ENCODE results near the gene PALMD. TPM values are rescaled to one million over a fixed set of nuclear protein-coding genes. Genes with fewer than 3 reads are reported as not detected.

Gene PALMD
- total RNA-seq, 1 donor from 2014 or later, result 0.58 TPM

DNA sequence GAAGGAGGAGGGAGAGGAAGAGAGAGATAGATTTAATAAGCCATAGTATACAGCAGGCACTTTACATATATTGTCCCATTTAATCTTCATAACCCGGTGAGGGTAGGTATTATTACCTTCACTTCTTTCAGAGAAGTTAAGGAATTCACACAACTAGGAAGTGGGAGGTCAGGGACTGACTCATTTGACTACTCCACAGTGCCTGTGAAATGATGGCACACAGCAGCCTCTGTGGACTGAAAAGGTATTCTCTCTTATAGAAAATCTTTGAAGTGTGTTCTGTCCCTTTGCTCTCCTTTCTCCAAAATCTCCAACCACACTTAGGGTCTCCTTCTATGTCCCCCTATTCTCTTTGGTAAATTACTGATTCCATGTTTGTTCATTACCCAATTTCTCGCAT is 23.9 kb downstream of the PALMD start:
- TF ChIP-seq, protein P1, sequence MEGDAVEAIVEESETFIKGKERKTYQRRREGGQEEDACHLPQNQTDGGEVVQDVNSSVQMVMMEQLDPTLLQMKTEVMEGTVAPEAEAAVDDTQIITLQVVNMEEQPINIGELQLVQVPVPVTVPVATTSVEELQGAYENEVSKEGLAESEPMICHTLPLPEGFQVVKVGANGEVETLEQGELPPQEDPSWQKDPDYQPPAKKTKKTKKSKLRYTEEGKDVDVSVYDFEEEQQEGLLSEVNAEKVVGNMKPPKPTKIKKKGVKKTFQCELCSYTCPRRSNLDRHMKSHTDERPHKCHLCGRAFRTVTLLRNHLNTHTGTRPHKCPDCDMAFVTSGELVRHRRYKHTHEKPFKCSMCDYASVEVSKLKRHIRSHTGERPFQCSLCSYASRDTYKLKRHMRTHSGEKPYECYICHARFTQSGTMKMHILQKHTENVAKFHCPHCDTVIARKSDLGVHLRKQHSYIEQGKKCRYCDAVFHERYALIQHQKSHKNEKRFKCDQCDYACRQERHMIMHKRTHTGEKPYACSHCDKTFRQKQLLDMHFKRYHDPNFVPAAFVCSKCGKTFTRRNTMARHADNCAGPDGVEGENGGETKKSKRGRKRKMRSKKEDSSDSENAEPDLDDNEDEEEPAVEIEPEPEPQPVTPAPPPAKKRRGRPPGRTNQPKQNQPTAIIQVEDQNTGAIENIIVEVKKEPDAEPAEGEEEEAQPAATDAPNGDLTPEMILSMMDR (IDR thresholded peaks at IDR 0.05; ENCODE audit: unreplicated experiment), result no peak
- Mint-ChIP-seq H3K27me3 (ENCODE audit: low read depth) (peaks cover 1% of the 10 kb centered on the region), H3K36me3 (no peaks in the 10 kb centered on the region), H3K4me1 (peaks cover 14% of the 10 kb centered on the region), H3K9me3 (no peaks in the 10 kb centered on the region), H3K27ac (no peak overlapping the region), H3K4me3 (no peak overlapping the region)
- no peak for DNase-seq (ENCODE audit: low spot score in 2 of 2, unreplicated experiment in 2 of 2)

DNA sequence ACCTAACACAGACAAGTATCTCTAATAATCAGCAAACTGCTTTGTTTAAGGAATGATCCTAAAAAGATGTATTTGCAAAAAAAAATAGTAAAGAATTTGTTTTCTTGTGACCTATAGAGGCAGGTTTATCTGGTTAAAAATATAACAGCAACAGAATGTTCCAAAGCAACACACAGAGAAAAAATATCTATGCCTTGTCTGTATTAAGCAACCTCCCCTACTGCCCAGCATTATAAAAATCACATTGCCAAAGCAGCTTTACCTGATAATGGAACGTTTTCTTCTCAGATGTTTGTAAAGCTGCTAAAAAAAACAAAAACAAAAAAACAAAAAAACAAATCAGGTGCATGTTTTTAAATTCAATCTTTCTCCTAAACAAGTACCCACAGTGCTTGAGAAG is 24.7 kb downstream of the PALMD start:
- peaks cover 15% of the 10 kb centered on the region for H3K4me1 Mint-ChIP-seq
- TF ChIP-seq, protein P1 (IDR thresholded peaks at IDR 0.05; ENCODE audit: unreplicated experiment), result no peak
- H3K4me3 Mint-ChIP-seq, result no peak overlapping the region
- H3K9me3 Mint-ChIP-seq, result no peaks in the 10 kb centered on the region
- H3K27ac Mint-ChIP-seq, result no peak overlapping the region
- H3K36me3 Mint-ChIP-seq, result no peaks in the 10 kb centered on the region
- DNase-seq (ENCODE audit: low spot score in 2 of 2, unreplicated experiment in 2 of 2), result no peak
- peaks cover 1% of the 10 kb centered on the region for H3K27me3 Mint-ChIP-seq (ENCODE audit: low read depth)

DNA sequence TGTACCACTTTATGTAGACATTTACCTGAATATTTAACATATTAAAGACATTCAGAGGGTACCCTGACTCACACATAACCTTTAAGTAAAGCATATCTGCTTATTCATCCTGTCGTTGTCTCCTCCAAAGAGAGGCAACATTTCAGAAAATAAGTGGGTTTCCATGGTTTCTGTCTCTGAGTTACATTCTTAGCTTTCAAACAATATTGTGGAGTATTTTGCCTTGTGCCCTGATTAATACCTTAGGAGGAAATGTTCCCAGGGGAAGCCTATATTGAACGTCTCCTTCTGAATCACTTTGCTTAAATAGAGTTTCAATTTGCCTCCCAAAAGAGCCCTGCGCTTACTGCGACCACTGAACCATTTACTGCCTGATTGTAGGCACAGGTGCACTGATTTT is 26.1 kb downstream of the PALMD start:
- TF ChIP-seq, protein P1 (IDR thresholded peaks at IDR 0.05; ENCODE audit: unreplicated experiment), result no peak
- H3K9me3 Mint-ChIP-seq, result no peaks in the 10 kb centered on the region
- H3K4me1 Mint-ChIP-seq, result peaks cover 15% of the 10 kb centered on the region
- no peaks in the 10 kb centered on the region for H3K36me3 Mint-ChIP-seq
- no peak for DNase-seq (ENCODE audit: low spot score in 2 of 2, unreplicated experiment in 2 of 2)
- H3K4me3 Mint-ChIP-seq, result no peak overlapping the region
- H3K27ac Mint-ChIP-seq, result no peak overlapping the region
- peaks cover 1% of the 10 kb centered on the region for H3K27me3 Mint-ChIP-seq (ENCODE audit: low read depth)

DNA sequence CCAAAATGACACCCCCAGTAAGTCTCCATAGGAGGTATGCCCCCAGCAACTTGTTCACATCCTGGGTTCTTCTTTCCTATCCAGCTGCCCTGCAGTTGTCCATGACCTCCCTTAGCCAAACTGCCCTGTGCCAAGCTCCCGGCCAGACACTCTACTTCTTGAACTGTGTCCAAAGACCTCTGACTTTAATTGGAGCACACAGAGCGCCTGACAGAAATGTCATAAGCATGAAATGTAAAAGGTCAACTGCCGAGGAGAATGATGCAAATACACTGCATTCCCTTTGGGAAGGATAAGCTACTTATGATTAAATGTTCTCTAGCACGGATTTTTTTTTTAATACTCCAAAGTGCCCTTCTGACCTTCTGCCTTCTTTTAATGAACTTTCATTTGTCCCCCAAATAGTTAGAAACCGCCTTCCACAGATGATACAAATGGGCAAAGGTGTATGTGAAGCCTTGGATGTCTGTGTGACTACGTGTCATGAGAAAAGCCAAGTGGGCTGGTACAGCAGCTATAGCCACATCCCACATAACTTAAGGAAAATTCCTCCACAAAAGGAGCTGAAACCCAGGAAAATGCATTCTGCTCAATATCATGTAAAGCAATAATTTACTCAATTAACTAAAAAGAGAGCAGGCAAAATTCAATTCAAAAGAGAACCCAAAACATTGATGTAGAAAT is 26.8 kb downstream of the PALMD start:
- DNase-seq (ENCODE audit: low spot score in 2 of 2, unreplicated experiment in 2 of 2), result no peak
- Mint-ChIP-seq H3K36me3 (no peaks in the 10 kb centered on the region), H3K4me3 (no peak overlapping the region), H3K9me3 (no peaks in the 10 kb centered on the region), H3K27me3 (ENCODE audit: low read depth) (peaks cover 1% of the 10 kb centered on the region), H3K27ac (no peak overlapping the region), H3K4me1 (peaks cover 15% of the 10 kb centered on the region)
- TF ChIP-seq, protein P1 (IDR thresholded peaks at IDR 0.05; ENCODE audit: unreplicated experiment), result no peak

DNA sequence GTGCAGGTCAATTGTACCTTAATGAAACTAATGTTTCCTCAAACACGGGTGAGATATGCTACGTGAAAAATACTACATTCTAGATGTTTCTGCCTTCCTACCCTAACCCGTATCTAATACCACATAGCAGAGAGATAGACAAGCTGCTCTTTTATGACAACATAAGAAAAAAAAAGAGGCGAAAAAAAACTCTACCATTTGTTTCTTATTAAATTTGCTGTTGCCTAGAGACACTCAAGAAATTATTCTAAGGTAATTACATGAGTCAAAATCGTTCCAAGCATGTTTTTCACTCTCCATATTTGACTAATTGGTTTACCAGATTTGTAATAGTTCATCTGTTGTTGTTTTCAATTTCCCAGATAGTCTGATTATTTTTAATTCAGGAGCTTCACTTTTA is 27.4 kb downstream of the PALMD start:
- Mint-ChIP-seq H3K9me3 (no peaks in the 10 kb centered on the region), H3K27ac (no peak overlapping the region), H3K27me3 (ENCODE audit: low read depth) (peaks cover 1% of the 10 kb centered on the region), H3K4me3 (no peak overlapping the region), H3K36me3 (no peaks in the 10 kb centered on the region), H3K4me1 (peaks cover 15% of the 10 kb centered on the region)
- TF ChIP-seq, protein P1 (IDR thresholded peaks at IDR 0.05; ENCODE audit: unreplicated experiment), result no peak
- no peak for DNase-seq (ENCODE audit: low spot score in 2 of 2, unreplicated experiment in 2 of 2)
